Caki2 (cell line): ENCODE results near the gene MALSU1. TPM values are rescaled to one million over a fixed set of nuclear protein-coding genes. Genes with fewer than 3 reads are reported as not detected.

Experiments used
- DNase-seq: peaks from one replicate; pipeline ENCODE4 v3.0.0-alpha.2; 2015; ENCODE audit warnings: low read depth
- in situ Hi-C: cut with HindIII; loops from 2 replicates; pipeline ENCODE4 v1.10.0; 2016; ENCODE audit warnings: low sequenced_read_pairs, low pct_unique_long_range_greater_than_20kb, mixed read lengths
- total RNA-seq: library from RNA; depleted of rRNA; stranded (reverse); fragments of >200 nt; shearing (Covaris generic); gene quantifications from 2 replicates; pipeline ENCODE4 v1.2.3, GENCODE V29; 2014; ENCODE audit warnings: low replicate concordance; rRNA removed

MALSU1 gene
- total RNA-seq, 1 experiment from 2014 or later, result 77.0 TPM

GRCh38 chr7:23349484-23350157 lies 50.5 kb downstream of the MALSU1 start:
- in situ Hi-C loops, result no loop called here

DNA sequence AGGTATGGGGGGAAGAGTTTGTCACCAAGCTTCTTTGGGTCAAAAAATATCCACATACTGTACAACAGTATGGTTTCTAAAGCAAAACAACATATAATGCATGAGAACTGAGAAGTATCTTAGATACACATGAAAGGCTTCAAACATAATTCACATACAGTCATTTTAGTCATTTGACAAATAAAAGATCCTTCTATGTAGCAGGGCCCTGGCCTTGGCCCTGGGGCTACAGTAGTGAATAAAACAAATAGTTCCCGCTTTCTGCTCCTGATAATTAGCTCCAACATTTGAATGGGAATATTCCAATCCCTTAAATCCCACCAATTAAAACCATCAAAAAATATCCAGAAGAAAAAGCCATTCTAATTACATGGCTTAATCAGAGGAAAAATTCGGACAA lies 51.3 kb downstream of the MALSU1 start:
- DNase-seq, result no peak
- in situ Hi-C loops, result no loop called here

More at GRCh38 chr7:23349484-23350157, 50.5 kb downstream of the MALSU1 start:
- peak; percentile 51 for DNase-seq

GRCh38 chr7:23353172-23353571 lies 54.0 kb downstream of the MALSU1 start:
- in situ Hi-C loops, result no loop called here
- peak; percentile 92 for DNase-seq

DNA sequence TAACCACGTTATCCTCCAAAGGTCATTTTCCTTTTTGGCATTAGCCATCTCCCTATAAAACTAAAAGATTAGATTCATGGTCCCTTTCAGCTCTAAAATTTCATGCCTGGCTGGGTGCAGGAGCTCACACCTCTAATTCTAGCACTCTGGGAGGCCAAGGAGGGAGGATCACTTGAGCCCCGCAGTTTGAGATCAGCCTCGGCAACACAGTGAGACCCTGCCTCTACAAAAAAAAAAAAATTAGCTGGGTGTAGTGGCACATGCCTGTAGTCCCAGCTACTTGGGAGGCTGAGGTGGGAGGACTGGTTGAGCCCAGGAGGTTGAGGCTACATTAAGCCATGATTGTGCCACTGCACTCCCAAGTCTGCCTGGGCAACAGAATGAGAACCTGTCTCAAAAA lies 57.0 kb downstream of the MALSU1 start:
- in situ Hi-C loops, result no loop called here
- DNase-seq, result no peak

- DNase-seq, result no peak
- in situ Hi-C loops, result no loop called here
These were observed 57.6 kb downstream of the MALSU1 start for GRCh38 chr7:23356726-23357125.

DNA sequence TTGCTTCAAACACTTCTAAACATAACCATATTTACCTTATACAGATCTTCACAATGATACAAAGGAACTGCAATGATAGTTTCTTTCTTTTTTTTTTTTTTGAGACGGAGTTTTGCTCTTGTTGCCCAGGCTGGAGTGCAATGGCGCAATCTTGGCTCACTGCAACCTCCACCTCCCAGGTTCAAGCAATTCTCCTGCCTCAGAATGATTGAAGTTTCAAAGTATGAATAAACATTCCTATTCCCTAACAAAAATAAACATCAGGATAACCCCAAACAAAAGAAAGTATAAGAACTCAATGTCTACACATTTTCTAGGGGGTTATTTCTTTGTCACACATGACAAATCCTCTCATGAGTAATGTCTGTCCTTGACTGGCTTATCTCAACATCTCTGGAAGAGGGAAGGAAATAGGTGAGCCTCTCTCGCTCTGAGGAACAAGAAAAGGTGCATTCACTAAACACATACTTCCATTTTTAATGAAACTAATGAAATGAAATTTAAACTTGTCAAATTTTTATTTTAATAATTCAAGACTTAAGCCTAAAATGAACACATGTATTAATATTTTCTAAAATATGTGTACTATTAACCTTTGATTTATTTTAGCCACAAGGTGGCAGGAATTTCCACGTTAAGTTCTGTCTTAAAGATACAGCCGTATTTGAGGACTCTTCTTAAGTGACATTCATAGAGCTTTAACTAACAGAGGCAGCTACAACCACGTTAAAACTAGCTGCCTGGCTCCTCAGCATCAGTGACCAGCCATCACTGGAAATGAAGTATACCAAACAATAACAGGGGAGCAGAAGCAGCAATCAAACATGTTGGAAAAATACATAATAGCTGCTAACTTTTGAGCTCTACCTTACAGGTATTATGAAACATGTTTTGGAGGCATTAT lies 58.3 kb downstream of the MALSU1 start:
- in situ Hi-C loops, result no loop called here
- DNase-seq, result peak; percentile 98

GRCh38 chr7:23358152-23358674 lies 59.1 kb downstream of the MALSU1 start:
- in situ Hi-C loops, result no loop called here

More at GRCh38 chr7:23358152-23358674, 59.1 kb downstream of the MALSU1 start:
- DNase-seq, result no peak

Other genes starting within 250 kb of the MALSU1 start
- gene KLHL7, start 193.6 kb upstream of the MALSU1 start, total RNA-seq, result 36.2 and 46.4 TPM in 2 replicates
- 30.1 and 51.0 TPM in 2 replicates for gene NUP42, start 117.3 kb upstream of the MALSU1 start, total RNA-seq
- gene GPNMB, start 52.6 kb upstream of the MALSU1 start, total RNA-seq, result 32.7 and 33.1 TPM in 2 replicates
- gene IGF2BP3, start 171.2 kb downstream of the MALSU1 start, total RNA-seq, result 68.3 and 72.6 TPM in 2 replicates
- gene TRA2A, start 232.6 kb downstream of the MALSU1 start, total RNA-seq, result 12.6 and 32.5 TPM in 2 replicates